Stomach (tissue), 19 donors: Measurements from ENCODE around the gene YEATS4. TPM values are rescaled to one million over a fixed set of nuclear protein-coding genes. Genes with fewer than 3 reads are reported as not detected.
"Not testable (repeated sequence)": the region's sequence is repeated elsewhere in the genome, so short reads cannot be mapped to it uniquely, and the experiment has no call there.

Source experiments
- DNase-seq, 2 donors: peaks; one replicate each; pipeline versions ENCODE4 v3.0.0 to v3.0.0-alpha.2; 2013 to 2019
- H3K27ac ChIP-seq, 5 donors: fragments of 200-600 bp in 4 of 5; sonication (generic) in 4 of 5; one replicate each; pipeline ENCODE4 v1.5.1; 2013 to 2019; ENCODE audit warnings: mild to moderate bottlenecking in 1 of 5, moderate library complexity in 1 of 5
- H3K27me3 ChIP-seq, 3 donors: fragments of 200-600 bp; sonication (generic); one replicate each; pipeline ENCODE4 v1.5.1; 2017 to 2019; ENCODE audit warnings: mixed run types in 1 of 3
- H3K36me3 ChIP-seq, 4 donors: fragments of 200-600 bp; sonication (generic); 1 replicate in 3 of 4; 2 replicates in 1 of 4; pipeline ENCODE4 v1.5.1; 2016 to 2019
- H3K4me1 ChIP-seq, 4 donors: fragments of 200-600 bp; sonication (generic); one replicate each; pipeline ENCODE4 v1.5.1; 2016 to 2019
- H3K4me3 ChIP-seq, 4 donors: fragments of 200-600 bp; sonication (generic) in 3 of 4; one replicate each; pipeline ENCODE4 v1.5.1; 2016 to 2019; ENCODE audit warnings: mild to moderate bottlenecking in 1 of 4
- H3K9me3 ChIP-seq, 4 donors: fragments of 200-600 bp; sonication (generic); one replicate each; pipeline ENCODE4 v1.5.1; 2016 to 2019
- EP300 ChIP-seq: sonication (generic); formaldehyde crosslinking; IDR thresholded peaks from one replicate; pipeline ENCODE4 v1.6.1; 2017; ENCODE audit warnings: antibody characterized with exemption
- POLR2A ChIP-seq, 4 donors: fragments of 450-650 bp; IDR thresholded peaks; one replicate each; pipeline ENCODE4 v1.6.1; 2016; ENCODE audit warnings: antibody characterized with exemption in 4 of 4, control low read depth in 2 of 4, mild to moderate bottlenecking in 1 of 4, moderate library complexity in 1 of 4
- POLR2AphosphoS5 ChIP-seq, 3 donors: sonication (generic); formaldehyde crosslinking; IDR thresholded peaks; one replicate each; pipeline ENCODE4 v1.6.1; 2016; ENCODE audit warnings: antibody characterized with exemption in 3 of 3
- WGBS, 5 donors: extraction: QIAGEN DNeasy Blood & Tissue Kit in 3 of 5; methylation state at CpG; one replicate each; pipeline versions ENCODE4 v1.1.5 to v1.1.7; 2013 to 2018; 5-methylcytosine and 5-hydroxymethylcytosine counted together
- intact Hi-C: fragments of 100-400 bp; cut with DNase I; formaldehyde crosslinking; loops from one replicate; pipeline ENCODE4 v1.15.1; 2023; ENCODE audit warnings: low total_unique reads
- long read RNA-seq, 10 donors: transcript quantifications; one replicate each; lab custom pipeline, GENCODE V29; 2026
- polyA plus RNA-seq, 3 donors: library from polyadenylated mRNA; stranded (reverse); fragments of 200-250 nt; gene quantifications; one replicate each; pipeline ENCODE4 v1.2.3, GENCODE V29; 2013
- total RNA-seq, 5 donors: library from RNA; depleted of rRNA; stranded (reverse); fragments of >200 nt; gene quantifications; one replicate each; pipeline versions ENCODE4 v1.1.0 to v1.2.3, GENCODE V29; 2014 to 2016
- TF ChIP-seq, protein P1 (sequence below), 7 experiments: fragments of 450-650 bp in 4 of 7; fragments of 200-600 bp in 3 of 7; sonication (generic) in 3 of 7; IDR thresholded peaks; one replicate each; pipeline ENCODE4 v1.5.1; 2016 to 2019; ENCODE audit warnings: antibody characterized with exemption in 7 of 7, control low read depth in 2 of 7, mild to moderate bottlenecking in 1 of 7
- donor health status: healthy with polysubstance abuse.
- donor health status: Bipolar disorder and iron deficiency.
- donor health status: healthy.

Gene YEATS4
- total RNA-seq: 10 to 100 TPM in 4 of 5 donors, not detected in 1; 10.3 to 26.8 (median 20.7) TPM
- polyA plus RNA-seq: 10 to 100 TPM; 12.2 to 22.3 (median 12.5) TPM
- long read RNA-seq, donor 1, partial matches to known transcripts: 17 of 22 reads
- long read RNA-seq, donor 1, other reads (novel, unspliced or antisense): 0 of 22 reads
- long read RNA-seq, donor 2, partial matches to known transcripts: 14 of 18 reads
- long read RNA-seq, donor 2, other reads (novel, unspliced or antisense): 0 of 18 reads
- long read RNA-seq, donor 3, partial matches to known transcripts: 18 of 24 reads
- long read RNA-seq, donor 3, other reads (novel, unspliced or antisense): 0 of 24 reads
- long read RNA-seq, donor 4, partial matches to known transcripts: 0 of 2 reads
- long read RNA-seq, donor 4, other reads (novel, unspliced or antisense): 0 of 2 reads
- long read RNA-seq, donor 5, transcript YEATS4-201 (7 exons, 1,434 nt): major isoform, 6 of 17 reads
- long read RNA-seq, donor 5, partial matches to known transcripts: 8 of 17 reads
- long read RNA-seq, donor 5, other reads (novel, unspliced or antisense): 0 of 17 reads
- long read RNA-seq, donor 6, transcript YEATS4-201 (7 exons, 1,434 nt): major isoform, 11 of 71 reads
- long read RNA-seq, donor 6, partial matches to known transcripts: 58 of 71 reads
- long read RNA-seq, donor 6, other reads (novel, unspliced or antisense): 0 of 71 reads
- long read RNA-seq, donor 7, transcript YEATS4-201 (7 exons, 1,434 nt): major isoform, 5 of 19 reads
- long read RNA-seq, donor 7, partial matches to known transcripts: 11 of 19 reads
- long read RNA-seq, donor 7, other reads (novel, unspliced or antisense): 0 of 19 reads
- long read RNA-seq, donor 8, transcript YEATS4-201 (7 exons, 1,434 nt): major isoform, 10 of 28 reads
- long read RNA-seq, donor 8, partial matches to known transcripts: 16 of 28 reads
- long read RNA-seq, donor 8, other reads (novel, unspliced or antisense): 0 of 28 reads
- long read RNA-seq, donor 9, transcript YEATS4-201 (7 exons, 1,434 nt): major isoform, 5 of 25 reads
- long read RNA-seq, donor 9, partial matches to known transcripts: 18 of 25 reads
- long read RNA-seq, donor 9, other reads (novel, unspliced or antisense): 0 of 25 reads
- long read RNA-seq, donor 10, partial matches to known transcripts: 8 of 9 reads
- long read RNA-seq, donor 10, other reads (novel, unspliced or antisense): 0 of 9 reads

DNA sequence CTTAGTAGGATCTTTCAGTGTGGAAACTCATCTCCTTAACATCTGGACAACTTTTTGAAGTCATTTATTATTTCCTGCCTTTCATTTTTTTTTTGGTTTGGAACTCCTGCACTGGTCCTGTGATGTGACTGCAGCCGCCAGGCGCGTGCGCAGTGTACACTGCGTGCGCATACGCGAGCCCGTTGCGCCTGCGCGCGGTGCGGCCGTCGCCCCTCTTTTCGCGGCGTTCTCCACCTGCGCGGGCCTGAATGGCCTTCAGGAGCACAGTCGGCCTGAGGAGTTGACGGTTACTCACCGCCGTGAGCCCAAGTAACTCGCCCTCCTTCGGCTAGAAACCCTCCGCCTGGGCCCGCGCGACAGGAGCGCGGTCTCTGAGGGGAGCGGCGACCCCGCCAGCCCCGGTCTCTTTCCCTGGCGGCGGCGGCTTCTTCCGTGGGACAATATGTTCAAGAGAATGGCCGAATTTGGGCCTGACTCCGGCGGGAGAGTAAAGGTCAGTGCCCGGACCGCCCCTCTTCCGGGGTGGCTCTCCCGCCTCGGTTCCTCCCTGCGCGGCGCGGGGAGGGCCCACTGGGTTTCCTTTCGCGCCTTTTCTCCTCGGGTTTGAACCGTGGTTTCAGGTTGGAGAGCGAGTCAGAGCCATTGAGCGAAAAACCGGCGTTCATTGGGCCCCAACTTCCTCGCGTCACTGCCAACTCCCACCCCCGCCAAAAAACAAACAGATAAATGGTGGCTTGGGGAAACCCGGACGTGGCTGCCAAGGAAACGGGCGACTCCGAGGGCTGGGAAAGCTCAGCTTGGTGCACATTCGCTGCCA, at the start of gene YEATS4:
YEATS4 (plus strand) TSS at position 213 of the 817 bp plus-strand sequence; CDS start at position 443, 230 bp downstream.
- TF ChIP-seq EP300: no peak
- peak in 1 of 4 donors; percentile 42 for TF ChIP-seq POLR2A (IDR thresholded peaks at IDR 0.05)
- peak; percentile 76 to 87 (median 81) for TF ChIP-seq POLR2AphosphoS5 (IDR thresholded peaks at IDR 0.05)
- DNase-seq: peak; percentile 93 to 96
- Histone ChIP-seq H3K27me3 (no peaks in the 10 kb centered on the region), H3K9me3 (no peaks in the 10 kb centered on the region), H3K4me3 (peak within 1 kb of the TSS; percentile 79 to 92 (median 82)), H3K4me1 (peaks cover 9 to 36% (median 23%) of the 10 kb centered on the region in 4 donors), H3K27ac (peak within 1 kb of the TSS; percentile 98 to 100 (median 99)), H3K36me3 (peaks cover 0 to 12% (median 0%) of the 10 kb centered on the region in 4 donors)
- WGBS, 5 donors: 0 to 1% (median 0%) methylated on average over 62 to 70 of the region's 70 CpGs
- intact Hi-C loops: no loop called here

DNA sequence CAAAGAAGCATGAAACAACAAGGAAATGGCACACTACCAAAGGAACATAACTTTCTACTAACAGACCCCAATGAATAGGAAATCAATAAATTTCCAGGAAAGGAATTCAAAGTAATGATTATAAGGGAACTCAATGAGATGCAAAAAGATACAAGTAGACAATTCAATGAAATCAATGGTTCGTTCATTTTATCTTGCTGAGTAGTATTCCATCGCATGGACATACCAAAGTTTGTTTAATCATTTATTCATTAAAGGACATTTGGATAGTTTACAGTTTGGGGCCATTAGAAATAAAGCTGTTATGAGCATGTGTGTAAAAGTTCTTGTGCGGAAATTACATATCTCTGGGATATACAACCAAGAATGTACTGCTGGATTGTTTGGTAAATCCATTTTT, 46.3 kb upstream of the YEATS4 start:
- Histone ChIP-seq H3K4me1 (no peaks in the 10 kb centered on the region), H3K27me3 (no peaks in the 10 kb centered on the region), H3K27ac (no peak overlapping the region), H3K4me3 (no peak overlapping the region), H3K9me3 (peaks cover 0 to 12% (median 2%) of the 10 kb centered on the region in 4 donors), H3K36me3 (no peaks in the 10 kb centered on the region)
- WGBS, 5 donors: 82 to 99% (median 98%) methylated on average over 3 of the region's 3 CpGs
- intact Hi-C loops: no loop called here
- TF ChIP-seq POLR2AphosphoS5 (IDR thresholded peaks at IDR 0.05) (no peak), POLR2A (IDR thresholded peaks at IDR 0.05) (no peak), EP300 (no peak)
- TF ChIP-seq, protein P1, sequence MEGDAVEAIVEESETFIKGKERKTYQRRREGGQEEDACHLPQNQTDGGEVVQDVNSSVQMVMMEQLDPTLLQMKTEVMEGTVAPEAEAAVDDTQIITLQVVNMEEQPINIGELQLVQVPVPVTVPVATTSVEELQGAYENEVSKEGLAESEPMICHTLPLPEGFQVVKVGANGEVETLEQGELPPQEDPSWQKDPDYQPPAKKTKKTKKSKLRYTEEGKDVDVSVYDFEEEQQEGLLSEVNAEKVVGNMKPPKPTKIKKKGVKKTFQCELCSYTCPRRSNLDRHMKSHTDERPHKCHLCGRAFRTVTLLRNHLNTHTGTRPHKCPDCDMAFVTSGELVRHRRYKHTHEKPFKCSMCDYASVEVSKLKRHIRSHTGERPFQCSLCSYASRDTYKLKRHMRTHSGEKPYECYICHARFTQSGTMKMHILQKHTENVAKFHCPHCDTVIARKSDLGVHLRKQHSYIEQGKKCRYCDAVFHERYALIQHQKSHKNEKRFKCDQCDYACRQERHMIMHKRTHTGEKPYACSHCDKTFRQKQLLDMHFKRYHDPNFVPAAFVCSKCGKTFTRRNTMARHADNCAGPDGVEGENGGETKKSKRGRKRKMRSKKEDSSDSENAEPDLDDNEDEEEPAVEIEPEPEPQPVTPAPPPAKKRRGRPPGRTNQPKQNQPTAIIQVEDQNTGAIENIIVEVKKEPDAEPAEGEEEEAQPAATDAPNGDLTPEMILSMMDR (IDR thresholded peaks at IDR 0.05): no peak
- no peak for DNase-seq

GRCh38 chr12:69316784-69317183, 42.8 kb upstream of the YEATS4 start:
- H3K27ac ChIP-seq, H3K36me3 ChIP-seq, H3K4me1 ChIP-seq, DNase-seq, intact Hi-C loops, H3K27me3 ChIP-seq, H3K4me3 ChIP-seq: not testable (repeated sequence)
- H3K9me3 ChIP-seq: peaks cover 0 to 12% (median 2%) of the 10 kb centered on the region in 4 donors

DNA sequence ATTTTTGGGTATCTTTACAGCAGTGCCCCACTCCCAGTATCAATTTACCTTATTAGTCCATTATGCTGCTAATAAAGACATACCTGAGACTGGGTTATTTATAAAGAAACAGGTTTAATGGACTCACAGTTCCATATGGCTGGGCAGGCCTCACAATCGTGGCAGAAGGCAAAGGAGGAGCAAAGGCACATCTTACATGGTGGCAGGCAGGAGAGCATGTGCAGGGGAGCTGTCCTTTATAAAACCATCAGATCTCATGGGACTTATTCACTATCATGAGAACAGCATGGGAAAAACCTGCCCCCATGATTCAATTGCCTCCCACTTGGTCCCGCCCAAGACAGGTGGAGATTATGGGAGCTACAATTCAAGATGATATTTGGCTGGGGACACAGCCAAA, 42.3 kb upstream of the YEATS4 start:
- H3K4me3 ChIP-seq, H3K27ac ChIP-seq, intact Hi-C loops, DNase-seq, H3K36me3 ChIP-seq, H3K27me3 ChIP-seq, H3K4me1 ChIP-seq: not testable (repeated sequence)
- H3K9me3 ChIP-seq: peaks cover 0 to 12% (median 2%) of the 10 kb centered on the region in 4 donors
- 77 to 92% (median 83%) methylated on average over 2 of the region's 2 CpGs for WGBS, 5 donors

DNA sequence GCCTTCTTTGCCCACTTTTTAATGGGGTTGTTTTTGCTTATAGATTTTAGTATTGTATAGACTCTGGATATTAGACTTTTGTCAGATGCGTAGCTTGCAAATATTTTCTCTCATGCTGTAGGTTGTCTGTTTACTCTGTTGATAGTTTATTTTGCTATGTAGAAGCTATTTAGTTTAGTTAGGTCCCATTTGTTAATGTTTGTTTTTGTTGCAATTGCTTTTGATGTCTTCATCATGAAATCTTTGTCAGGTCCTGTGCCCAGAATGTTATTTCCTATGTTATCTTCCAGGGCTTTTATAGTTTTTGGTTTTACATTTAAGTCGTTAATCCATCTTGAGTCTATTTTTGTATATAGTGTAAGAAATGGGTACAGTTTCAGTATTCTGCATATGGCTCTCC, 41.3 kb upstream of the YEATS4 start:
- WGBS, 5 donors: 85 to 98% (median 95%) methylated on average over 2 of the region's 2 CpGs
- no peaks in the 10 kb centered on the region for H3K27me3 ChIP-seq
- TF ChIP-seq POLR2A (IDR thresholded peaks at IDR 0.05): no peak
- no peak for TF ChIP-seq EP300
- no peak for TF ChIP-seq POLR2AphosphoS5 (IDR thresholded peaks at IDR 0.05)
- intact Hi-C loops: no loop called here
- H3K36me3 ChIP-seq: no peaks in the 10 kb centered on the region
- no peak overlapping the region for H3K4me3 ChIP-seq
- DNase-seq: no peak
- peaks cover 0 to 9% (median 2%) of the 10 kb centered on the region in 4 donors for H3K9me3 ChIP-seq
- no peak overlapping the region for H3K27ac ChIP-seq
- no peaks in the 10 kb centered on the region for H3K4me1 ChIP-seq
